Pancreas (tissue), 10 donors: ENCODE measurements around the gene ZNF471. TPM values are rescaled to one million over a fixed set of nuclear protein-coding genes. Genes with fewer than 3 reads are reported as not detected.

Source experiments
- ATAC-seq, 4 donors: fragments of 200-7000 bp; cut with Tn5 transposase; one replicate each; pipeline versions ENCODE4 v1.8.0 to v1.9.1; 2020; ENCODE audit warnings: mild to moderate bottlenecking in 4 of 4, moderate library complexity in 4 of 4
- DNase-seq, 6 donors: peaks; one replicate each; pipeline ENCODE4 v3.0.0-alpha.2; 2020
- FAIRE-seq: peaks from 2 replicates; lab custom pipeline; 2012; peaks lifted over from hg19 to GRCh38; lab: Jason Lieb, UNC
- H3K27ac ChIP-seq, 4 donors: fragments of 200-600 bp; sonication (generic); 1 replicate in 3 of 4; 2 replicates in 1 of 4; pipeline versions ENCODE4 v1.5.0 to v1.8.0; 2020
- H3K27me3 ChIP-seq, 4 donors: fragments of 200-600 bp; one replicate each; pipeline ENCODE4 v1.8.0; 2021
- H3K36me3 ChIP-seq, 3 donors: fragments of 200-600 bp; sonication (generic) in 1 of 3; one replicate each; pipeline versions ENCODE4 v1.5.0 to v1.8.0; 2020 to 2021
- H3K4me1 ChIP-seq, 3 donors: fragments of 200-600 bp; one replicate each; pipeline ENCODE4 v1.8.0; 2021
- H3K4me3 ChIP-seq, 4 donors: fragments of 200-600 bp; sonication (generic) in 2 of 4; one replicate each; pipeline versions ENCODE4 v1.5.0 to v1.8.0; 2020 to 2021
- H3K9me3 ChIP-seq, 4 donors: fragments of 200-600 bp; one replicate each; pipeline ENCODE4 v1.8.0; 2021
- WGBS, 2 donors: extraction: QIAGEN DNeasy Blood & Tissue Kit; methylation state at CpG; one replicate each; pipeline ENCODE4 v1.1.7; 2013; 5-methylcytosine and 5-hydroxymethylcytosine counted together
- intact Hi-C, 3 donors: fragments of 100-400 bp; cut with DNase I; formaldehyde crosslinking; loops; one replicate each; pipeline versions ENCODE4 v1.11.1 to v1.14.2; 2022
- polyA plus RNA-seq, 2 donors: library from polyadenylated mRNA; stranded (reverse); fragments of 200-250 nt; gene quantifications; one replicate each; pipeline ENCODE4 v1.2.3, GENCODE V29; 2013
- total RNA-seq, 6 donors: library from RNA; stranded (reverse); fragmentation: NEBNext Ultra II Directional in 4 of 6; extraction: Animal tissue kit (Norgen Biotek cat#: 25700) in 4 of 6; gene quantifications; one replicate each; pipeline versions ENCODE4 v1.2.1 to v1.2.4, GENCODE V29; 2021 to 2023
- TF ChIP-seq, protein P1 (sequence below), 4 donors: fragments of 200-600 bp; sonication (generic) in 3 of 4; IDR thresholded peaks; one replicate each; pipeline versions ENCODE4 v1.5.0 to v1.8.0; 2021; ENCODE audit warnings: antibody characterized with exemption in 4 of 4
- donor health status: healthy with polysubstance abuse.
- donor health status: DM: no; HTN: no; CAD: no; lungs with moderate emphysema.
- donor health status: DM: no; HTN: no; CAD: no.
- donor health status: control.
- donor health status: control.
- donor health status: Bipolar disorder and iron deficiency.
- donor health status: DM: yes; HTN: yes; CAD: no.
- donor health status: DM: no; HTN: no; CAD: no.
- donor health status: DM: no; HTN: no; CAD: no.
- donor health status: DM: yes; HTN: yes; CAD: no.

ZNF471 gene
- total and polyA plus RNA-seq, 8 donors, result 0.73 to 5.4 (median 2.4) TPM

DNA sequence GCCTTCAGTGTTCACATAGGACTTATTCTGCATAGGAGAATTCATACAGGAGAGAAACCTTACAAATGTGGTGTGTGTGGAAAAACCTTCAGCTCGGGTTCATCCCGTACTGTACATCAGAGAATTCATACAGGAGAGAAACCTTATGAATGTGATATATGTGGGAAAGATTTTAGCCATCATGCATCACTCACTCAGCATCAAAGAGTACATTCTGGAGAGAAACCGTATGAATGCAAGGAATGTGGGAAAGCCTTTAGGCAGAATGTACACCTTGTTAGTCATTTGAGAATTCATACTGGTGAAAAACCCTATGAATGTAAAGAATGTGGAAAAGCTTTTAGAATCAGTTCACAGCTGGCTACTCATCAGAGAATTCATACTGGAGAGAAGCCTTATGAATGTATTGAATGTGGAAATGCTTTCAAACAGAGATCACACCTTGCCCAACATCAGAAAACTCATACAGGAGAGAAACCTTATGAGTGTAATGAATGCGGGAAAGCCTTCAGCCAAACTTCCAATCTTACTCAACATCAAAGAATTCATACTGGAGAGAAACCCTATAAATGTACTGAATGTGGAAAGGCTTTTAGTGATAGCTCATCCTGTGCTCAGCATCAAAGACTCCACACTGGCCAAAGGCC lies 17.7 kb downstream of the ZNF471 start:
- WGBS, 2 donors, result 90 to 91% methylated on average over 4 of the region's 4 CpGs

DNA sequence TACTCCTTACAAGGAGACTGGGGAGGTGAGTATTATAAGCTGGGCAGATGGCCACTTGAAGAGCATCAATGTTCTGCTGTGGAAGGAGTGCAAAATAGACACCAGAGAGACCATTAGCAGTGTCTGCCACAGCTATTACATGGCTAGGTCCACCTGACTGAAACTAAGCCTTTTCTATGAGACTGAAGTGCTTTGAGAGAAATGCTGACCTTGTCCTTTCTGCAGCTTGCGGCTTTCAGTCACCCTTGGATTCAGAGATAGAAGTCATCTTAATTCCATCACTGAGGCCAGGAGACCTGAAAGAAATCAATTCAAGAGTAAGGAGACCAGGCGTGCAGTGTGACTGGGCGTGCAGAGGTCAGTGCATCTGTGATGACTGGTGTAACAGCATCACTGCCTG lies 29.8 kb downstream of the ZNF471 start:
- TF ChIP-seq, protein P1, sequence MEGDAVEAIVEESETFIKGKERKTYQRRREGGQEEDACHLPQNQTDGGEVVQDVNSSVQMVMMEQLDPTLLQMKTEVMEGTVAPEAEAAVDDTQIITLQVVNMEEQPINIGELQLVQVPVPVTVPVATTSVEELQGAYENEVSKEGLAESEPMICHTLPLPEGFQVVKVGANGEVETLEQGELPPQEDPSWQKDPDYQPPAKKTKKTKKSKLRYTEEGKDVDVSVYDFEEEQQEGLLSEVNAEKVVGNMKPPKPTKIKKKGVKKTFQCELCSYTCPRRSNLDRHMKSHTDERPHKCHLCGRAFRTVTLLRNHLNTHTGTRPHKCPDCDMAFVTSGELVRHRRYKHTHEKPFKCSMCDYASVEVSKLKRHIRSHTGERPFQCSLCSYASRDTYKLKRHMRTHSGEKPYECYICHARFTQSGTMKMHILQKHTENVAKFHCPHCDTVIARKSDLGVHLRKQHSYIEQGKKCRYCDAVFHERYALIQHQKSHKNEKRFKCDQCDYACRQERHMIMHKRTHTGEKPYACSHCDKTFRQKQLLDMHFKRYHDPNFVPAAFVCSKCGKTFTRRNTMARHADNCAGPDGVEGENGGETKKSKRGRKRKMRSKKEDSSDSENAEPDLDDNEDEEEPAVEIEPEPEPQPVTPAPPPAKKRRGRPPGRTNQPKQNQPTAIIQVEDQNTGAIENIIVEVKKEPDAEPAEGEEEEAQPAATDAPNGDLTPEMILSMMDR (IDR thresholded peaks at IDR 0.05), result no peak
- intact Hi-C loops, result no loop called here
- Histone ChIP-seq H3K36me3 (peaks cover 0 to 11% (median 0%) of the 10 kb centered on the region in 3 donors), H3K27ac (no peak overlapping the region), H3K9me3 (peaks cover 0 to 8% (median 0%) of the 10 kb centered on the region in 4 donors), H3K4me1 (peaks cover 0 to 7% (median 0%) of the 10 kb centered on the region in 3 donors), H3K4me3 (peak overlapping the region in 1 of 4 donors; percentile 82), H3K27me3 (no peaks in the 10 kb centered on the region)
- 91 to 93% methylated on average over 3 of the region's 3 CpGs for WGBS, 2 donors
- no peak for ATAC-seq
- no peak for DNase-seq
- FAIRE-seq, result no peak

More for the DNA sequence above, 17.7 kb downstream of the ZNF471 start:
- intact Hi-C loops, result no loop called here
- no peak for DNase-seq
- FAIRE-seq, result no peak
- TF ChIP-seq, protein P1 (IDR thresholded peaks at IDR 0.05), result no peak
- Histone ChIP-seq H3K4me1 (no peaks in the 10 kb centered on the region), H3K9me3 (peaks cover 0 to 19% (median 7%) of the 10 kb centered on the region in 4 donors), H3K27me3 (no peaks in the 10 kb centered on the region), H3K4me3 (no peak overlapping the region), H3K27ac (no peak overlapping the region), H3K36me3 (peaks cover 0 to 16% (median 0%) of the 10 kb centered on the region in 3 donors)
- ATAC-seq, result no peak

DNA sequence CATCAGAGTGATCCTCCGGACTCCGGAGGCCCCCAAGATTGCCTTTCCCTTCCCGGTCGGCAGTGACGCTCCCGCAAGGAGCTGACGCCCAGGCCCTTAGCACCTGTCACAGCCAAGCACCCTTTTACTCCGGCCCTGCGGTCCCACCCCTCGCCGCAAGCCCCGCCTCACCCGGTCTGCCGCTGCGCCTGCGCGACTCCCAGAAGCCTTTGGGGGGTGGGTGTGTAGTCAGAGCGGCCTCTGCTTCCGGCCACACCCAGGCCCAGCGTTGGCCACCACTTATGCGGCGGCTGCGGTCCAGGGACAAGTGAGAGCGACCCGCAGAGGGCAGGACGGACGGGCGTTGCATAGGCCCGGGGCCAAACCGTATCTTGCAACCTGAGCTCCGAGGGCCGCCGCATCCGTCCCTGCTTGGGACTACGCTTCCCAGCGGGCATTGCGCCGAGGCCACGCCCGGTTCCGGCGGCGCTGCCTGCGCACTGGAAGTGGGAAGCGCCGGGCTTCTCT lies 30.7 kb downstream of the ZNF471 start:
- H3K4me3 ChIP-seq, result peak overlapping the region; percentile 69 to 92 (median 83)
- peak overlapping the region; percentile 76 to 96 (median 83) for H3K27ac ChIP-seq
- FAIRE-seq (no peak), DNase-seq (peak; percentile 91 to 98 (median 94)), ATAC-seq (peak; percentile 97 to 100 (median 98))
- H3K27me3 ChIP-seq, result no peaks in the 10 kb centered on the region
- TF ChIP-seq, protein P1 (IDR thresholded peaks at IDR 0.05), result no peak
- peaks cover 0 to 7% (median 0%) of the 10 kb centered on the region in 3 donors for H3K4me1 ChIP-seq
- peaks cover 0 to 8% (median 0%) of the 10 kb centered on the region in 4 donors for H3K9me3 ChIP-seq
- WGBS, 2 donors, result 0 to 2% methylated on average over 33 to 46 of the region's 46 CpGs
- intact Hi-C loops, result no loop called here
- H3K36me3 ChIP-seq, result peaks cover 0 to 11% (median 0%) of the 10 kb centered on the region in 3 donors

DNA sequence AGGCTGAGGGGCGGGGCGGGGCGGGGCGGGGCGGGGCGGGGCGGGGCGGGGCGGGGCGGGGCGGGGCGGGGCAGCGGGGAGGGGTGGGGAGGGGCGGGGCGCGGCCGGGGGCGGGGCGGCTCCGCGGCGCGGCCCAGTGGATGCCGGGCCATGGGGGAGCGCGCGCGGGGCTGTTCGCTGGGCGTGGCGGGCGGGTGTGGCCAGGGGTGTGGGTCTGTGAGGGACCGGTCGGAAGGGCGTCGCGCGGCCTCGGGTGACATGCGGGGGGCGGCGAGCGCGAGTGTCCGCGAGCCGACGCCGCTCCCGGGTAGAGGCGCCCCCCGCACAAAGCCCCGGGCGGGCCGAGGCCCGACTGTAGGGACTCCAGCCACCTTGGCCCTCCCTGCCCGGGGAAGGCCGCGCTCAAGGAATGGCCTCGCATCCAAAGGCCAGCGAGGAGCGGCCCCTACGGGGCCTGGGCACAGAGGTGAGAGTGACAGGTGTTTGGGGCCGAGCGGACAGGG lies 31.2 kb downstream of the ZNF471 start, which contains the start of gene ZFP28:
Gene ZFP28, plus strand, starts transcription at position 188 of the 503 bp plus-strand sequence. Its CDS starts 71 bp downstream, at position 259.
- Histone ChIP-seq H3K4me1 (peaks cover 0 to 7% (median 0%) of the 10 kb centered on the region in 3 donors), H3K27ac (peak within 1 kb of the TSS; percentile 76 to 96 (median 83)), H3K9me3 (peaks cover 0 to 8% (median 0%) of the 10 kb centered on the region in 4 donors), H3K27me3 (no peaks in the 10 kb centered on the region), H3K4me3 (peak within 1 kb of the TSS; percentile 69 to 92 (median 83)), H3K36me3 (peaks cover 0 to 11% (median 0%) of the 10 kb centered on the region in 3 donors)
- intact Hi-C loops, result no loop called here
- peak in 5 of 6 donors; percentile 79 to 92 (median 87) for DNase-seq
- 0 to 1% methylated on average over 44 to 51 of the region's 65 CpGs for WGBS, 2 donors
- FAIRE-seq, result no peak
- TF ChIP-seq, protein P1 (IDR thresholded peaks at IDR 0.05), result no peak
- peak; percentile 67 to 81 (median 80) for ATAC-seq
